Mucosa of descending colon (tissue), 3 donors: ENCODE data around the gene ANKMY1. TPM values are rescaled to one million over a fixed set of nuclear protein-coding genes. Genes with fewer than 3 reads are reported as not detected.
"Not testable (repeated sequence)": the region's sequence is repeated elsewhere in the genome, so short reads cannot be mapped to it uniquely, and the experiment has no call there.

Experiments used
- ATAC-seq: fragments of 200-7000 bp; cut with Tn5 transposase; one replicate; pipeline ENCODE4 v1.9.1; 2020; ENCODE audit warnings: mild to moderate bottlenecking, moderate library complexity
- DNase-seq, 3 donors: peaks; one replicate each; pipeline ENCODE4 v3.0.0-alpha.2; 2020
- H3K36me3 ChIP-seq: fragments of 200-600 bp; one replicate; pipeline ENCODE4 v1.8.0; 2021; ENCODE audit warnings: low read depth, mild to moderate bottlenecking
- H3K4me1 ChIP-seq: fragments of 200-600 bp; one replicate; pipeline ENCODE4 v1.8.0; 2021; ENCODE audit warnings: low read depth, mild to moderate bottlenecking
- H3K4me3 ChIP-seq: fragments of 200-600 bp; one replicate; pipeline ENCODE4 v1.8.0; 2021; ENCODE audit warnings: mild to moderate bottlenecking
- H3K9me3 ChIP-seq: fragments of 200-600 bp; one replicate; pipeline ENCODE4 v1.8.0; 2021; ENCODE audit warnings: mild to moderate bottlenecking
- CTCF ChIP-seq: fragments of 200-600 bp; IDR thresholded peaks from one replicate; pipeline ENCODE4 v1.8.0; 2022; ENCODE audit warnings: antibody characterized with exemption, mild to moderate bottlenecking
- intact Hi-C, 2 donors: fragments of 100-400 bp; cut with DNase I in 1 of 2; cut with micrococcal nuclease in 1 of 2; formaldehyde crosslinking; loops; one replicate each; pipeline versions ENCODE4 v1.11.0 to v1.11.1; 2022; cut with DNase I, micrococcal nuclease
- total RNA-seq, 3 donors: library from RNA; stranded (reverse); fragmentation: NEBNext Ultra II Directional in 2 of 3; extraction: Animal tissue kit (Norgen Biotek cat#: 25700) in 2 of 3; gene quantifications; one replicate each; pipeline versions ENCODE4 v1.2.1 to v1.2.4, GENCODE V29; 2021 to 2023
- donor health status: DM: no; HTN: no; CAD: no; lungs with moderate emphysema.
- donor health status: DM: no; HTN: no; CAD: no.
- donor health status: DM: no; HTN: yes; CAD: no.

ANKMY1 gene
- total RNA-seq, 3 donors from 2014 or later = 23.0 to 32.7 (median 23.5) TPM

GRCh38 chr2:240554767-240555493, 2.9 kb downstream of the ANKMY1 start:
- no peak for TF ChIP-seq CTCF

GRCh38 chr2:240553956-240554480, 3.8 kb downstream of the ANKMY1 start:
- Histone ChIP-seq H3K4me1 (peaks cover 16% of the 10 kb centered on the region), H3K36me3 (no peaks in the 10 kb centered on the region), H3K9me3 (no peaks in the 10 kb centered on the region), H3K4me3 (no peak overlapping the region)
- DNase-seq = no peak
- intact Hi-C loops = no loop called here
- no peak for TF ChIP-seq CTCF
- ATAC-seq = no peak

More at GRCh38 chr2:240554767-240555493, 2.9 kb downstream of the ANKMY1 start:
- DNase-seq (no peak), ATAC-seq (no peak)
- intact Hi-C loops = no loop called here
- no peaks in the 10 kb centered on the region for H3K9me3 ChIP-seq
- H3K4me1 ChIP-seq = peaks cover 25% of the 10 kb centered on the region
- no peaks in the 10 kb centered on the region for H3K36me3 ChIP-seq
- H3K4me3 ChIP-seq = no peak overlapping the region

- Histone ChIP-seq H3K4me1 (no peaks in the 10 kb centered on the region), H3K36me3 (no peaks in the 10 kb centered on the region), H3K9me3 (no peaks in the 10 kb centered on the region), H3K4me3 (no peak overlapping the region)
- no peak for TF ChIP-seq CTCF
- ATAC-seq = no peak
- DNase-seq = no peak
- intact Hi-C loops = no loop called here
Observed at GRCh38 chr2:240551811-240552210, 6.0 kb downstream of the ANKMY1 start.

- intact Hi-C loops = no loop called here
- Histone ChIP-seq H3K36me3 (no peaks in the 10 kb centered on the region), H3K9me3 (no peaks in the 10 kb centered on the region), H3K4me1 (no peaks in the 10 kb centered on the region), H3K4me3 (no peak overlapping the region)
- no peak for DNase-seq
- ATAC-seq = no peak
- no peak for TF ChIP-seq CTCF
Observed at GRCh38 chr2:240551288-240551687, 6.5 kb downstream of the ANKMY1 start.

GRCh38 chr2:240539906-240540305, 17.9 kb downstream of the ANKMY1 start:
- intact Hi-C loops = no loop called here
- Histone ChIP-seq H3K9me3 (no peaks in the 10 kb centered on the region), H3K4me1 (no peaks in the 10 kb centered on the region), H3K36me3 (no peaks in the 10 kb centered on the region), H3K4me3 (no peak overlapping the region)
- DNase-seq = no peak
- no peak for ATAC-seq
- TF ChIP-seq CTCF = no peak

GRCh38 chr2:240539101-240539500, 18.7 kb downstream of the ANKMY1 start:
- H3K4me1 ChIP-seq, DNase-seq: not testable (repeated sequence)

More at GRCh38 chr2:240539101-240539500, 18.7 kb downstream of the ANKMY1 start:
- H3K4me3 ChIP-seq, ATAC-seq, H3K9me3 ChIP-seq, intact Hi-C loops, H3K36me3 ChIP-seq: not testable (repeated sequence)
